Activated T-cell treated with anti-CD3 and anti-CD28 coated beads, Interleukin-2, amount 50 U/mL, for 72 hours (primary cell): ENCODE results near the gene NBAS. TPM values are rescaled to one million over a fixed set of nuclear protein-coding genes. Genes with fewer than 3 reads are reported as not detected.

Source experiments
- ATAC-seq, 2 donors: fragments of 150-1000 bp; cut with Tn5 transposase; replicated peaks in 1 of 2; 2 replicates each; pipeline ENCODE4 v1.10.0; 2021; ENCODE audit warnings: moderate library complexity in 2 of 2, mild to moderate bottlenecking in 1 of 2
- DNase-seq, 2 donors: peaks; one replicate each; pipeline ENCODE4 v3.0.0; 2021 to 2022; ENCODE audit warnings: mixed read lengths in 1 of 2
- H3K27ac Mint-ChIP-seq: one replicate; pipeline ENCODE4 v1.8.0; 2022; ENCODE audit warnings: mild to moderate bottlenecking, moderate library complexity, mixed read lengths
- H3K27me3 Mint-ChIP-seq: one replicate; pipeline ENCODE4 v1.8.0; 2022; ENCODE audit warnings: low read depth, mixed read lengths
- H3K36me3 Mint-ChIP-seq, 2 donors: one replicate each; pipeline ENCODE4 v1.8.0; 2022; ENCODE audit warnings: mixed read lengths in 2 of 2, mild to moderate bottlenecking in 1 of 2; ENCODE audit not compliant: insufficient read depth in 2 of 2
- H3K4me1 Mint-ChIP-seq: one replicate; pipeline ENCODE4 v1.8.0; 2022; ENCODE audit warnings: low read depth, mixed read lengths
- H3K4me3 Mint-ChIP-seq, 2 donors: one replicate each; pipeline ENCODE4 v1.8.0; 2022; ENCODE audit warnings: mild to moderate bottlenecking in 2 of 2, mixed read lengths in 2 of 2, moderate library complexity in 2 of 2
- H3K9me3 Mint-ChIP-seq, 2 donors: one replicate each; pipeline ENCODE4 v1.8.0; 2022; ENCODE audit warnings: mixed read lengths in 2 of 2
- total RNA-seq, 2 donors: library from RNA; stranded (reverse); gene quantifications; one replicate each; pipeline ENCODE4 v1.2.3, GENCODE V29; 2022

NBAS gene
- total RNA-seq, 2 donors from 2014 or later = 45.9 to 50.8 TPM

DNA sequence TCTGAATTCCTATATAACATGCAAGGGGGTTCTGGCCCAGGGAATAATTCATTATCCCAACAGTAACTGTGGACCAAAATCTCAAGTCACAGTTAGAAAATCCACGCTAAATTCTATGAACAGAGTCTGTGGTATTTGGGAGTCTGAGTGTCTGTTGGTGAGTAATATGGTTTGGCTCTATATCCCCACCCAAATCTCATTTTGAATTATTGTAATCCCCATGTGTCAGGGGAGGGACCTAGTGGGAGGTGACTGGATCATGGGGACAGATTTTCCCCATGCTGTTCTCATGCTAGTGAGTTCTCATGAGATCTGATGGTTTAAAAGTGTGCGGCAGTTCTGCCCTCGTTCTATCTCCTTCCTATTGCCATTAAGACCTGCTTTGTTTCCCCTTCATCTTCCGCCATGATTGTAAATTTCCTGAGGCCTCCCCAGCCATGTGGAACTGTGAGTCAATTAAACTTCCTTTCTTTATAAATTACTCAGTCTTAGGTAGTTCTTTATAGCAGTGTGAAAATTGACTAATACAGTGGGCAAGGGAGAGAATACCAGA is 68.3 kb downstream of the NBAS start:
- no peak for ATAC-seq
- no peaks in the 10 kb centered on the region for H3K9me3 Mint-ChIP-seq

DNA sequence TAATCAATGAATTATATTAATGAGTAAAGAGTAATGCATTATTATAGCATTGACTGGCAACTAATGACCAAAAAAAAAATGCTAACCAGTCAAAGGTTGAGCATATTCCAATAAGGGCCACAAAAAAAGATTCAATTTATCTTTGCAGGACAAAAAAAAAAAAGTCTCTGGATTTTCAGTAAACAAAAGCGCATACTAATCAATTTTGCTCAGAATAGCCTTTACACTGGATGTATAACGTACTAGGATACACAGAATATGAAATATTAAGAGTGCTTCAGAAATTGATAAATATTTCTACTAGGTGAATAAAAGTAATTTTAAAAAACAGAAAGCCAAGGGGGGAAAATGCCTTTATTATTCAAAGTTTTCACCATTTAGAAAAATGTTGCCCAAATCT is 74.4 kb downstream of the NBAS start:
- peaks cover 5% of the 10 kb centered on the region for H3K4me1 Mint-ChIP-seq
- H3K4me3 Mint-ChIP-seq = no peak overlapping the region
- no peaks in the 10 kb centered on the region for H3K27me3 Mint-ChIP-seq
- DNase-seq (no peak), ATAC-seq (no peak)
- no peaks in the 10 kb centered on the region for H3K9me3 Mint-ChIP-seq
- H3K27ac Mint-ChIP-seq = no peak overlapping the region
- peaks cover 5 to 13% of the 10 kb centered on the region in 2 donors for H3K36me3 Mint-ChIP-seq

More for the DNA sequence above, 68.3 kb downstream of the NBAS start:
- Mint-ChIP-seq H3K4me1 (peaks cover 5% of the 10 kb centered on the region), H3K4me3 (no peak overlapping the region), H3K27ac (no peak overlapping the region), H3K36me3 (peaks cover 4% of the 10 kb centered on the region in 2 donors), H3K27me3 (no peaks in the 10 kb centered on the region)
- no peak for DNase-seq

DNA sequence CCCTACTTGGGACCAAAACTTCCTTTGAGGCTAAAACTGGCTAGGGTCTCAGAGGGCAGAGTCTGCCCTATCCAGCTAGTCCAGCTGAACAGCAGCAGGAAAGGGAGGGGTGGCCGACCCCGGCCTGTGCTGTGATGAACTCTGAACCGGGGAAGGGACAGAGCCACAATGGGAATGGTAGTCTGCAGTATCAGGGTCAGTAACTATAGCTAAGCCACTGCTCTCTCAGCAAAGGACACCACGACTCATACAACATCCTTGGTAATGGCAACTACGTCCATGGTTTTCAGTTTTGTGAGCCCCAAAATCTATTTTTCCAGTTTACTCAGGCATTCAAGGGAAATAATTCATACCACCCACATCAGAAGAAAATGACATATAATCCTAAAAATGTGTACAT is 75.2 kb downstream of the NBAS start:
- Mint-ChIP-seq H3K9me3 (no peaks in the 10 kb centered on the region), H3K4me3 (no peak overlapping the region), H3K27me3 (no peaks in the 10 kb centered on the region), H3K36me3 (peaks cover 7 to 15% of the 10 kb centered on the region in 2 donors), H3K4me1 (peaks cover 5% of the 10 kb centered on the region), H3K27ac (no peak overlapping the region)
- no peak for ATAC-seq
- DNase-seq = no peak

DNA sequence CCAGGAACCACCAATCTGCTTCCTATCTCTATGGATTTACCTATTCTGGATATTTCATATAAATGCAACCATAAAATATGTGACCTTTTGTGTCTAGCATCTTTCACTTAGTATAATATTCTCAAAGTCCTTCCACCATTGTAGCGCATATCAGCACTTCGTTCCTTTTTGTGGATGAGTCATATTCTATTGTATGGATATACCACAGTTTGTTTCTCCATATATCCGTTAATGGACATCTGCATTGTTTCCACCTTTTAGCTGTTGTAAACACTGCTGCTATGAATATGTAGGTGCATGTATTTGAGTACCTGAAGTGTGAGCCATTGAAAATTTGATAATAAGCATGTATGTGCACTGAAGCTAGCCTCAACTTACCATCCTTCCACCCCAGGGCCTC is 80.1 kb downstream of the NBAS start:
- H3K4me1 Mint-ChIP-seq = no peaks in the 10 kb centered on the region
- H3K27ac Mint-ChIP-seq = no peak overlapping the region
- DNase-seq (no peak), ATAC-seq (no peak)
- peaks cover 2 to 13% of the 10 kb centered on the region in 2 donors for H3K36me3 Mint-ChIP-seq
- H3K9me3 Mint-ChIP-seq = no peaks in the 10 kb centered on the region
- no peak overlapping the region for H3K4me3 Mint-ChIP-seq
- no peaks in the 10 kb centered on the region for H3K27me3 Mint-ChIP-seq

DNA sequence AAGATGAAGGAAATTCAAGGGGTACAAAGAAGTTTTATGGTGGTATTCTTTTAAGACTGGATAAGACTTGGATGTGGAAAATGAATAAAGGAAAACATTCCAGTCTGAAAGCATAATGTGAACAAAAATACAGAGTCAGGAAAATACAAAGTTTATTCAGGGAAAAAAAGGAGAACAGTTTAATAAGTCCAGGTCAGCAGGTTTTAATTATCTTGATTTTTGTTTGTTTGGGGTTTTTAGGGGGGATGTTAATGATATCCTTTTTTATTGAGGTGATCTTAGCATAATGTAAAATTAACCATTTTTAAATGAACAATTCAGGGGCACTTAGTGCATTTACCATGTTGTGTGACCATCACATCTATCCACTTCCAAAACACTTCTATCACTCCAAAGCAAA is 80.6 kb downstream of the NBAS start:
- H3K36me3 Mint-ChIP-seq = peaks cover 2 to 12% of the 10 kb centered on the region in 2 donors
- no peak for DNase-seq
- no peak overlapping the region for H3K4me3 Mint-ChIP-seq

DNA sequence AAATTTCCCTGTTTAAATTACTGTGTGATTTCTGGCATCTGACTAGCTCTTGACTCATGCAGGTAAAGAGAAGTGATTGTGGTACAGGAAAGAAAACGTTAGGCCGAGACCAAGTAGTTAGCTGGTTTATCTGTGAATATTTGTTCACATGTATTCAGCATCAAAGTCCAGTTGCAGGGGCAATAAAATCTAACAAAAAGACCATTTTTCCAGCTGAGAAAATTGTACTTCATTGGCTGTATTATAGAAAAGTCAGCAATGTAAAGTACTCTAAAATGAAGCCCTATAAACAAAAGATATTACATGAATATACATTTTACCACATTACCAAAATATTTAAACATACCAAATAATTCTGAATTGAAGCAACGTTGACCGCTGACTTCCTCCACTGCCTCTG is 88.3 kb downstream of the NBAS start:
- Mint-ChIP-seq H3K27ac (no peak overlapping the region), H3K9me3 (peaks cover 0 to 5% of the 10 kb centered on the region in 2 donors), H3K27me3 (no peaks in the 10 kb centered on the region), H3K4me1 (no peaks in the 10 kb centered on the region), H3K36me3 (peaks cover 12 to 32% of the 10 kb centered on the region in 2 donors), H3K4me3 (no peak overlapping the region)
- no peak for DNase-seq
- no peak for ATAC-seq

More for the DNA sequence above, 80.6 kb downstream of the NBAS start:
- no peaks in the 10 kb centered on the region for H3K9me3 Mint-ChIP-seq
- no peaks in the 10 kb centered on the region for H3K4me1 Mint-ChIP-seq
- no peaks in the 10 kb centered on the region for H3K27me3 Mint-ChIP-seq
- H3K27ac Mint-ChIP-seq = no peak overlapping the region
- ATAC-seq = no peak

DNA sequence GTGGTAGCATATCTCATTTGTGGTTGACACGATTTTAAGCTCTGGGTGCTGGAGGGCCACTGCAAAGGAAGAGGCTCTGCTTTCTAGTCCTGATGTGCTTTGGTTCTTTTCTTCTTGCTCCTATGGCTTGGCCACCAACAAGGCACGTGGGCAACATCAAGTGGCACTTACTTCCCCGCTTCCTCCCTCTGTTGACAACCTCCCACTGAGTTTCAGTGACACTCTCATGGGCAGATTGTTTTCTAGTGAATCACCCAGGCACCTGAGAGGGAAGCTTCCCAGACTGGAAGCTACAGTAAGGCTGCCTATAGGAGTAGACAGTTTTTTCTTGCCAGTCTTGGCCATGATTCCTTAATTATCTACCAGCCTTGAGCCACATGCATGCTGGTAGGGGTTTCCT is 89.0 kb downstream of the NBAS start:
- Mint-ChIP-seq H3K27me3 (no peaks in the 10 kb centered on the region), H3K36me3 (peaks cover 12 to 32% of the 10 kb centered on the region in 2 donors), H3K4me1 (no peaks in the 10 kb centered on the region), H3K9me3 (peaks cover 0 to 5% of the 10 kb centered on the region in 2 donors), H3K4me3 (no peak overlapping the region), H3K27ac (no peak overlapping the region)
- no peak for DNase-seq
- ATAC-seq = no peak

DNA sequence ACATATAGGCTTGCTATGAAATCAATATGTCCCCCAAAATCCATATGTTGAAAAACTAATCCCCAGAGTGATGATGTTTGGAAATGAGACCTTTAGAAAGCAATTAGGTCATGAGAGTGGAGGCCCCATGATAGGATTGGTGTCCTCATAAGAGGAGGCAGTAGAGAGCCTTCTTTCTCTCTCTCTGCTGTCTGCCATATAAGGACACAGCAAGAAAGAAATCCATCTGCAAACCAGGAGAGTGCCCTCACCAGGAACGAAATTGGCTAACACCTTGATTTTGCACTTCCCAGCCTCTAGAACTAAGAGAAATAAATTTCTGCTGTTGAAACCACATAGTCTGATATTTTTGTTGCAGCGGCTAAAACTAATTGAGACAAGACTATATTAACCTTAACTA is 89.5 kb downstream of the NBAS start:
- DNase-seq (no peak), ATAC-seq (no peak)
- Mint-ChIP-seq H3K27me3 (no peaks in the 10 kb centered on the region), H3K4me1 (no peaks in the 10 kb centered on the region), H3K4me3 (no peak overlapping the region), H3K27ac (no peak overlapping the region), H3K36me3 (peaks cover 12 to 32% of the 10 kb centered on the region in 2 donors), H3K9me3 (peaks cover 0 to 5% of the 10 kb centered on the region in 2 donors)

DNA sequence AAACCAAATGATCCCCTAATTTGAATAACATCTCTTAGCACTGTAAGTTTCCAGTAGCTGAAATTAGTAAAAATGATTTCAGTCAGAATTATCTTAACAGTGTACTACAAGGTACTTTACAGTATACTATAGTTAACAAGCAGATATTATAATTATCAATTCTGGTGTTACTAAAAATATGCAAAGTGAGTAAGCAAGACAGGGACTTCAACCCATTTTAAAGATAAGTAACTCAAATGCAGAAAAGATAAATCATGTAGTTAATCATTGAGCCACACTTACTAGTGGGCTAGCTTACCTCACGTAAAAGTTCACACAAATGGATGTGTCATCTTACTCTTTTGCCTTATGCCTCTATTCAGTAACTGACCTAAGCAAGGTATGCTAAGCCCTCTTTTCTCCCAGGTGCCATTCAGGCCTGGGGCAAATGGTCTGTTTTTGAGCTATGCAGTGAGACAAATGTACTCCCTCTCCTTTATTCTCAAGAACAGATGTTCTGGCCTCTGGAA is 101.0 kb downstream of the NBAS start:
- Mint-ChIP-seq H3K27ac (no peak overlapping the region), H3K9me3 (no peaks in the 10 kb centered on the region), H3K27me3 (no peaks in the 10 kb centered on the region), H3K4me1 (no peaks in the 10 kb centered on the region), H3K36me3 (peaks cover 2 to 9% of the 10 kb centered on the region in 2 donors), H3K4me3 (no peak overlapping the region)
- DNase-seq = no peak
- ATAC-seq = no peak

DNA sequence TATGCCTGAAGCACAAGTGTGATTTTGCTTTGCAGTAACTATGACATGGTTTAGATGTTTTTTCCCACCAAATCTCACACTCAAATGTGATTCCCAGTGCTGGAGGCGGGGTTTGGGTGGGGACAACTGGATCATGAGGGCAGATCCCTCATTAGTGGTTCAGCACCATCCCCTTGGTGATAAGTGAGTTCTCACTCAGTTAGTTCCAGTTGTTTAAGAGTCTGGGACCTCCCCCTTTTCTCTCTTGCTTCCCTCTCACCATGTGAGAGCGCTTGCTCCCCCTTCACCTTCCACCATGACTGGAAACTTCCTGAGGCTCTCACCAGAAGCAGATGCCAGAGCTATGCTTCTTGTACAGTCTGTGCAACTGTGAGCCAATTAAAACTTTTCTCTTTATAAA is 102.9 kb downstream of the NBAS start:
- H3K27me3 Mint-ChIP-seq = no peaks in the 10 kb centered on the region
- H3K4me1 Mint-ChIP-seq = no peaks in the 10 kb centered on the region
- H3K9me3 Mint-ChIP-seq = no peaks in the 10 kb centered on the region
- H3K4me3 Mint-ChIP-seq = no peak overlapping the region
- H3K36me3 Mint-ChIP-seq = peaks cover 0 to 5% of the 10 kb centered on the region in 2 donors
- ATAC-seq = no peak
- no peak overlapping the region for H3K27ac Mint-ChIP-seq
- DNase-seq = no peak

DNA sequence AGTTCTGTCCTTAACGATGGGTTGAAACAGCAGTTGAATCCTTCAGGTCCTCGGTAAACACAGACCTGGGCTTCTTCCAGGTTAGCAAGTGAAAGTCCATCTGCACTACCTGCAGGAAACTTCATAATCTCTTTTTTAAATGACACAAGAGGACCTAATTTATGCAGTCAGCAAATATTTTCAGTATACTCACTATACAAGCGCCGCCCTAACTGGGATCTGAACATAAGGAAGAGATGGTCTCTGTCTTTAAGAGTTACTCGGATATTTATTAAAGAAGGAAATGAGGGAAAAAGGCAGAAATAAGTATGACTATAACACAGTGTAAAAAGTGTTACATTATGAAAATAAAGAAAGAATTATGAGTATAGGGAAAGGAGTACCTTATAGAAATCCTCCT is 103.3 kb downstream of the NBAS start:
- no peaks in the 10 kb centered on the region for H3K9me3 Mint-ChIP-seq
- H3K27ac Mint-ChIP-seq = no peak overlapping the region
- H3K36me3 Mint-ChIP-seq = peaks cover 0 to 5% of the 10 kb centered on the region in 2 donors
- H3K4me3 Mint-ChIP-seq = no peak overlapping the region
- H3K4me1 Mint-ChIP-seq = no peaks in the 10 kb centered on the region
- DNase-seq (no peak), ATAC-seq (no peak)
- H3K27me3 Mint-ChIP-seq = no peaks in the 10 kb centered on the region

DNA sequence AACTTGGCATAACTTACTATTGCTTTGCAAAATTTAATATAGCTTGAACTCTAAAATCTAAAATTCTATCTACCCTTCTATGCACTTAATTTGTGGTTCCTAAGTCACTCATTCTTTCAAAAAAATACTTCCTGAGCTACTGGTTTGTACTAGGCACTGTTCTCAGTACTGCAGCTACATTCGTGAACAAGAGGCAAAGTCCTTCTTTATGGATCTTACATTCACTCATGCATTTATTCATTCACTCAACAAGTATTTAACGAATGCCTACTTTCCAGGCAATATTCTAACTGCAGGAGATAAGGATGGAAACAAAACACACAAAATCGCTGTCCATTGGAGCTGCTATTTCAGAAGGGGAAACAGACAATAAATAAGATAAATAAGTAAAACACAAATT is 104.8 kb downstream of the NBAS start:
- H3K4me1 Mint-ChIP-seq = no peaks in the 10 kb centered on the region
- no peaks in the 10 kb centered on the region for H3K9me3 Mint-ChIP-seq
- ATAC-seq = no peak
- H3K27me3 Mint-ChIP-seq = no peaks in the 10 kb centered on the region
- H3K4me3 Mint-ChIP-seq = no peak overlapping the region
- no peak overlapping the region for H3K27ac Mint-ChIP-seq
- DNase-seq = no peak
- H3K36me3 Mint-ChIP-seq = peaks cover 0 to 13% of the 10 kb centered on the region in 2 donors

DNA sequence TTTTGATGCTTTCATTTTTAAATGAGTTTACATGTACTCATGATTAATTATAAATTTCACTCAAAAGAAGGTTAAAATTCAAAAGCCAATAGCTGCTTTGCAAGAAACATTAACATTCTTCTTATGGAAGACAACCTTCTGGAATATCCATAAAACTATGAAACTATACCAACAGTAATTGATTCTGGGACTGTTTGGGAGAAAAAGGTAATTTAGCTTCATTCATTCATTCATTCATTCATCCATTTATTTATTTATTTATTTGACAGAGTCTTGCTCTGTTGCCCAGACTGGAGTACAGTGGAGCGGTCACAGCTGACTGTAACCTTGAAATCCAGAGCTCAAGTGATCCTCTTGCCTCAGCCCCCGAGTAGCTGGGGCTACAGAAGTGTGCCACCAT is 110.3 kb downstream of the NBAS start:
- no peaks in the 10 kb centered on the region for H3K9me3 Mint-ChIP-seq
- H3K27me3 Mint-ChIP-seq = no peaks in the 10 kb centered on the region
- no peak for ATAC-seq
- H3K4me3 Mint-ChIP-seq = no peak overlapping the region
- H3K36me3 Mint-ChIP-seq = peaks cover 2 to 20% of the 10 kb centered on the region in 2 donors
- H3K4me1 Mint-ChIP-seq = no peaks in the 10 kb centered on the region
- no peak overlapping the region for H3K27ac Mint-ChIP-seq
- no peak for DNase-seq

DNA sequence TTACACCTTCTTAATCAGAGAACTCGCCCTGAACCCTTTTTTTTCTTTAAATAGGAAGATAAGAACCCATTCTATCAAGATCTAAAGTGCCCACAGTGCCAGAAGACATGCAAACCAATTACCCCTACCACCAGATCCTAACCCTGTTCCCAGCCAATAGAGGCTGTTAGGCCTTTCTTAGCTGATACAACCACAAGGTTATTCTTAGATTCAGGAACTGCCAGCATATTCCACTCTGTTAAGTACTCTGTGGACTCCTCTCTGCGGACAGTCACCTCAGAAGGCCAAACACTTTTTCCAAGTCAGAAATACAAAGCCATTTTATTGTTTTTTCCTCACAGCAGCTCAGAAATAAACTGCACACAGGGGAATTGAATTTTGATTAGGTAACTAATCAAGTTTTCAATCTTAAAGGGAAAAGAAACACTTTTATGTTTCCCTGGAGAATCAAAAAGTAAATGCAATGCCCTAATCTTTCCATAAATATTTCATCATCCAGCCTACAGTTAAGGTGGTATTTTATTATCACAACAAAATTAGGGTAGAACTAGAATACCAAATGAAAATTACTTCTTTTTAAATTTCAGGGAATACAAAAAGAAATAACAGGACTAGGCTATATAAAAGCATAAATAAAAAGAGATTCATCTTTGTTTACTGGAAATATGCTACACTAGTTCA is 111.4 kb downstream of the NBAS start:
- Mint-ChIP-seq H3K36me3 (peaks cover 5 to 22% of the 10 kb centered on the region in 2 donors), H3K4me1 (no peaks in the 10 kb centered on the region), H3K4me3 (no peak overlapping the region), H3K27me3 (no peaks in the 10 kb centered on the region), H3K27ac (no peak overlapping the region), H3K9me3 (peaks cover 0 to 2% of the 10 kb centered on the region in 2 donors)
- DNase-seq (no peak), ATAC-seq (no peak)
